RWPE1 (cell line): Measurements from ENCODE around the gene ABCF3.
"Not testable (repeated sequence)": the region's sequence is repeated elsewhere in the genome, so short reads cannot be mapped to it uniquely, and the experiment has no call there.

Source experiments
- CTCF ChIA-PET: fragments of 350-600 bp; sonication (Branson Sonifier 250); formaldehyde crosslinking; extraction: SDS; loops from one replicate; lab custom pipeline; 2021; lab: Yijun Ruan, JAX
- POLR2A ChIA-PET: fragments of 400-600 bp; formaldehyde crosslinking; extraction: SDS; loops from one replicate; lab custom pipeline; 2020; ENCODE audit warnings: antibody characterized with exemption; ENCODE audit not compliant: low non-redundant PET; lab: Yijun Ruan, JAX
- DNase-seq: peaks from one replicate; pipeline ENCODE4 v3.0.0; 2012; ENCODE audit warnings: low spot score
- H3K27ac ChIP-seq: fragments of 450-650 bp; 2 replicates; pipeline ENCODE4 v1.5.1; 2017
- CTCF ChIP-seq: fragments of 450-650 bp; conservative IDR thresholded peaks from 2 replicates; pipeline ENCODE4 v1.5.1; 2017; ENCODE audit warnings: low read depth, mild to moderate bottlenecking

Gene ABCF3

GRCh38 chr3:184145111-184145524 lies 40.9 kb upstream of the ABCF3 start:
- DNase-seq = peak; percentile 82
- H3K27ac ChIP-seq = peak overlapping the region; percentile 54
- POLR2A ChIA-PET = no interaction called here
- peak; percentile 54 for TF ChIP-seq CTCF
- CTCF ChIA-PET = interaction anchor here (0.6 to 3.8 kb wide), 12 partner anchors 10 to 273 kb away, joined by 3 to 40 read pairs (median 4); partner anchors contain the start of genes EEF1AKMT4 and EIF2B5

DNA sequence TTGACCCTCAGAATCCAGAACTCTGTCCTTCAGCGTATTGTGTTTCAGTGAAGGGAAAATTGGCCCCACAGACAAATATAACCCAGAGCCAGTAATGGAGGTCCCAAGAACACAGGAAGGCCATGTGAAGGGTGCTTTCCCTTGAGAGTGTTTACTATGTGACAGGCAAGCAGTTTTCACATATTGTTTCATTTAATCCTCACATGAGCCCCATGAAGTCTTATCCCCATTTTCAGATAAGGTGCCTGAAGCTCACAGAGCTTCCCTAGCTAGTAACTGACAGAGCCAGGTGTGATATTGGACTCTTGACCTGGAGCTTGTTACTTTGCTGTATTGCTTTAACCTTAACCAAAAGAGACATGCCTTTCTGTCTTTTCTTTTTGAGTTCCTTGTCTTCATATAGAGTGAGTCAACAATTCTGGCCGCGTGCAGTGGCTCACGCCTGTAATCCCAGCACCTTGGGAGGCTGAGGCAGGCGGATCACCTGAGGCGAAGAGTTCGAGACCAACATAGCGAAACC lies 40.2 kb upstream of the ABCF3 start:
- DNase-seq = no peak
- ChIA-PET POLR2A (no interaction called here), CTCF (interaction anchor here (0.6 to 3.8 kb wide), 8 partner anchors 11 to 348 kb away, joined by 3 to 40 read pairs (median 5); partner anchors contain the start of gene EIF2B5)
- TF ChIP-seq CTCF = no peak
- H3K27ac ChIP-seq = no peak overlapping the region

GRCh38 chr3:184148076-184148475 lies 37.9 kb upstream of the ABCF3 start:
- ChIA-PET POLR2A (no interaction called here), CTCF (no interaction called here)
- TF ChIP-seq CTCF = no peak
- no peak for DNase-seq
- H3K27ac ChIP-seq = no peak overlapping the region

GRCh38 chr3:184149123-184149522 lies 36.9 kb upstream of the ABCF3 start:
- ChIA-PET CTCF (interaction anchor here (0.6 kb wide), 1 partner anchor 92 kb away, joined by 3 read pairs; no protein-coding TSS in a partner anchor), POLR2A (no interaction called here)
- no peak overlapping the region for H3K27ac ChIP-seq
- no peak for TF ChIP-seq CTCF
- no peak for DNase-seq

- DNase-seq, POLR2A ChIA-PET, H3K27ac ChIP-seq: not testable (repeated sequence)
- CTCF ChIA-PET = interaction anchor here (0.8 kb wide), 1 partner anchor 92 kb away, joined by 3 read pairs; no protein-coding TSS in a partner anchor
Observed at GRCh38 chr3:184149770-184150169, 36.2 kb upstream of the ABCF3 start.

DNA sequence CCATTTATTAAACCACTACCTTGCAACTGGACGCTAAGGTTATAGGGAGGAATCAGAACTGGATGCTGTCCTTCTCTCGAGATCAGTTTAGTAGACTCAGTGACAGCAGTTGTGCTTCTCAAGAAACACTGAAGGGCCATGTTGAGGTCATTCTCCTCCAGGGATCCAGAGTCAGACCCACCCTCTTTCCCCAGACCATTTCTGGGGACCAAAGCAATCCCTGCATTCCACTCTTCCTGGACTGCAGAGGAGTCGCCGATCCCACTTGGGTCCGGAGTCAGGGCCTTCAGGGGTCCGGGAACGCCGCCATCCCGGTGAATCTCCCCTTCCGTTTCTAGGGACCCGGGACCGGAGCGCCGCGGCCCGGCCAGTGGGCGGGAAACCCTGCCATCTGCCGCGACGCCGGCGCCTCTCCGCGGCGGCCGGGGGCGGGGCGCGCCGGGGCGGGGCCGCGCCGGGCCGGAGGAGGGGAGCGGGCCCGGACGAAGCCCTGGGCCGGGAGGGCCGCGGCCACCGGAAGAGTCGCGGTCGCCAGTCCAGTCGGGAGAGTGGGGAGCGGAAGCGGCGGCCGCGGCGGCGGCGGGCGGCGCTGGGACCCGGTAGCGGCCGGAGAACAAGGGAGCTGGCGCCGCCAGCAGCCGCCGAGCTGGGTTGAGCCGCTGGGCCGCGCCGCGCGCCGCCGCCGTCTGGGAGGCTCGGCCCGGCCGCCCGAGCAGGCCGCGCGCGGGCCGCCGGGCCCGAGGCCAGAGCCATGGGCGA lies 30.9 kb upstream of the ABCF3 start, which contains the start of gene DVL3:
Gene DVL3 (plus strand): TSS at position 493 of the 759 bp plus-strand sequence. CDS start 259 bp downstream, at position 752.
- ChIA-PET POLR2A (no interaction called here), CTCF (interaction anchor here (0.6 kb wide), 1 partner anchor 153 kb away, joined by 3 read pairs; no protein-coding TSS in a partner anchor)
- H3K27ac ChIP-seq = peak within 1 kb of the TSS; percentile 95
- peak; percentile 60 for DNase-seq
- no peak for TF ChIP-seq CTCF
